ENCODE results near the gene SLC3A2. TPM values are rescaled to one million over a fixed set of nuclear protein-coding genes. Genes with fewer than 3 reads are reported as not detected.

Gene SLC3A2
- total and polyA plus RNA-seq, 4 experiments from 2014 or later, result 157 to 226 (median 210) TPM

DNA sequence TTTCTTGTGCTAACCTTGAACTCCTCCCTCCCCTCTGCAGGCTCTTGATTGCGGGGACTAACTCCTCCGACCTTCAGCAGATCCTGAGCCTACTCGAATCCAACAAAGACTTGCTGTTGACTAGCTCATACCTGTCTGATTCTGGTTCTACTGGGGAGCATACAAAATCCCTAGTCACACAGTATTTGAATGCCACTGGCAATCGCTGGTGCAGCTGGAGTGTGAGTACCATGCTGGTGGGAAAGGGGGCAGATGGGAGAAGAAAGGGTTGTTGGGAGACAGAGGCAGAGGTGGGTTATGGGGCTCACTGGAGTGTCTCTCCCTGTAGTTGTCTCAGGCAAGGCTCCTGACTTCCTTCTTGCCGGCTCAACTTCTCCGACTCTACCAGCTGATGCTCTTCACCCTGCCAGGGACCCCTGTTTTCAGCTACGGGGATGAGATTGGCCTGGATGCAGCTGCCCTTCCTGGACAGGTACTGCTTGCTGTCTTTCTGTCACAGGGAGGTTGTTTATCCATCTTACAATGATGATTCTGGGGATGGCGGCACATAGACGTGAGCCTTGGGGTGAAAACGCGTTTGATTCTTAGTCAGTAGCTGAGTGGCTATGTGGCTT lies 4.5 kb downstream of the SLC3A2 start:
- Histone ChIP-seq H3K36me3 (ENCODE audit: insufficient read depth, low read length) (peaks cover 68% of the 10 kb centered on the region), H3K4me3 (ENCODE audit: low read length in 2 of 2) (no peak overlapping the region), H3K9me3 (ENCODE audit: control insufficient read depth in 1 of 2, low read length in 2 of 2) (no peaks in the 10 kb centered on the region), H3K27ac (ENCODE audit: low read depth, low read length) (no peak overlapping the region), H3K4me1 (ENCODE audit: insufficient read depth, low read length) (peaks cover 43% of the 10 kb centered on the region), H3K27me3 (ENCODE audit: insufficient read depth, low read length) (no peaks in the 10 kb centered on the region)
- CTCF ChIA-PET (ENCODE audit: partially characterized antibody), result interaction anchor here (0.9 to 3.6 kb wide), 5 partner anchors 20 to 1116 kb away, joined by 3 to 17 read pairs (median 4); no protein-coding TSS in a partner anchor
- Mint-ChIP-seq H3K27ac (peak overlapping the region in 4 of 7 donors; percentile 30 to 77 (median 50)), H3K36me3 (peaks cover 70 to 88% of the 10 kb centered on the region in 2 donors), H3K4me1 (peaks cover 22 to 52% (median 37%) of the 10 kb centered on the region in 4 donors), H3K4me3 (peak overlapping the region in 1 of 8 donors; percentile 15), H3K9me3 (peaks cover 0 to 2% (median 0%) of the 10 kb centered on the region in 8 donors), H3K27me3 (no peaks in the 10 kb centered on the region)
- intact Hi-C loops (cut with micrococcal nuclease), result loop anchor here (10.0 kb wide), 1 partner anchor 490 kb away; no protein-coding TSS in a partner anchor
- POLR2A ChIA-PET (ENCODE audit: partially characterized antibody), result interaction anchor here (0.6 to 7.2 kb wide), 6 partner anchors 9 to 220 kb away, joined by 3 to 138 read pairs (median 4); partner anchors contain the start of genes C11orf98, CSKMT and WDR74
- no peak for DNase-seq

- ChIA-PET CTCF (ENCODE audit: partially characterized antibody) (no interaction called here), POLR2A (ENCODE audit: partially characterized antibody) (no interaction called here)
- peaks cover 8 to 20% (median 15%) of the 10 kb centered on the region in 4 donors for H3K4me1 Mint-ChIP-seq
- H3K4me1 ChIP-seq (ENCODE audit: insufficient read depth, low read length), result peaks cover 23% of the 10 kb centered on the region
- H3K36me3 Mint-ChIP-seq, result peaks cover 52 to 60% of the 10 kb centered on the region in 2 donors
- intact Hi-C loops (cut with micrococcal nuclease), result loop anchor here (10.0 kb wide), 1 partner anchor 494 kb away; no protein-coding TSS in a partner anchor
- H3K9me3 ChIP-seq (ENCODE audit: control insufficient read depth in 1 of 2, low read length in 2 of 2), result no peaks in the 10 kb centered on the region
- peaks cover 60% of the 10 kb centered on the region for H3K36me3 ChIP-seq (ENCODE audit: insufficient read depth, low read length)
- H3K27me3 ChIP-seq (ENCODE audit: insufficient read depth, low read length), result no peaks in the 10 kb centered on the region
- H3K9me3 Mint-ChIP-seq, result peaks cover 0 to 4% (median 0%) of the 10 kb centered on the region in 8 donors
- H3K4me3 Mint-ChIP-seq, result no peak overlapping the region
- no peak overlapping the region for H3K27ac ChIP-seq (ENCODE audit: low read depth, low read length)
- H3K27ac Mint-ChIP-seq, result peak overlapping the region in 1 of 7 donors; percentile 83
- H3K27me3 Mint-ChIP-seq, result no peaks in the 10 kb centered on the region
- H3K4me3 ChIP-seq (ENCODE audit: low read length in 2 of 2), result no peak overlapping the region
- DNase-seq, result no peak
Observed at GRCh38 chr11:62888406-62888805, 7.7 kb downstream of the SLC3A2 start.

- peaks cover 4 to 13% (median 11%) of the 10 kb centered on the region in 4 donors for H3K4me1 Mint-ChIP-seq
- H3K4me3 Mint-ChIP-seq, result no peak overlapping the region
- intact Hi-C loops (cut with micrococcal nuclease), result loop anchor here (10.0 kb wide), 1 partner anchor 494 kb away; no protein-coding TSS in a partner anchor
- peaks cover 53% of the 10 kb centered on the region for H3K36me3 ChIP-seq (ENCODE audit: insufficient read depth, low read length)
- CTCF ChIA-PET (ENCODE audit: partially characterized antibody), result interaction anchor here (1.1 kb wide), 1 partner anchor 8 kb away, joined by 3 read pairs; the partner anchor contains the start of gene SLC3A2
- no peak overlapping the region for H3K27ac ChIP-seq (ENCODE audit: low read depth, low read length)
- no peaks in the 10 kb centered on the region for H3K27me3 ChIP-seq (ENCODE audit: insufficient read depth, low read length)
- H3K27me3 Mint-ChIP-seq, result no peaks in the 10 kb centered on the region
- H3K4me1 ChIP-seq (ENCODE audit: insufficient read depth, low read length), result peaks cover 16% of the 10 kb centered on the region
- H3K9me3 ChIP-seq (ENCODE audit: control insufficient read depth in 1 of 2, low read length in 2 of 2), result no peaks in the 10 kb centered on the region
- no peak for DNase-seq
- H3K27ac Mint-ChIP-seq, result peak overlapping the region in 2 of 7 donors; percentile 23 to 83
- peaks cover 0 to 4% (median 0%) of the 10 kb centered on the region in 8 donors for H3K9me3 Mint-ChIP-seq
- POLR2A ChIA-PET (ENCODE audit: partially characterized antibody), result interaction anchor here (1.2 kb wide), 2 partner anchors 8 to 297 kb away, joined by 3 to 6 read pairs; partner anchors contain the start of genes SLC3A2 and TUT1
- no peak overlapping the region for H3K4me3 ChIP-seq (ENCODE audit: low read length in 2 of 2)
- peaks cover 45 to 53% of the 10 kb centered on the region in 2 donors for H3K36me3 Mint-ChIP-seq
Observed at GRCh38 chr11:62889126-62889483, 8.4 kb downstream of the SLC3A2 start.

- no peaks in the 10 kb centered on the region for H3K9me3 ChIP-seq (ENCODE audit: control insufficient read depth in 1 of 2, low read length in 2 of 2)
- H3K4me1 ChIP-seq (ENCODE audit: insufficient read depth, low read length), result peaks cover 11% of the 10 kb centered on the region
- no peak overlapping the region for H3K27ac ChIP-seq (ENCODE audit: low read depth, low read length)
- H3K27me3 ChIP-seq (ENCODE audit: insufficient read depth, low read length), result no peaks in the 10 kb centered on the region
- Mint-ChIP-seq H3K4me1 (peaks cover 2 to 11% (median 9%) of the 10 kb centered on the region in 4 donors), H3K27ac (peak overlapping the region in 4 of 7 donors; percentile 10 to 83 (median 45)), H3K36me3 (peaks cover 41 to 48% of the 10 kb centered on the region in 2 donors), H3K4me3 (no peak overlapping the region), H3K9me3 (peaks cover 0 to 4% (median 0%) of the 10 kb centered on the region in 8 donors), H3K27me3 (peaks cover 0 to 2% of the 10 kb centered on the region in 2 donors)
- DNase-seq, result no peak
- H3K4me3 ChIP-seq (ENCODE audit: low read length in 2 of 2), result no peak overlapping the region
- ChIA-PET CTCF (ENCODE audit: partially characterized antibody) (interaction anchor here (0.6 to 1.1 kb wide), 2 partner anchors 9 to 508 kb away, joined by 3 read pairs; partner anchors contain the start of gene SLC3A2), POLR2A (ENCODE audit: partially characterized antibody) (interaction anchor here (0.7 to 1.2 kb wide), 3 partner anchors 9 to 298 kb away, joined by 3 to 6 read pairs (median 3); partner anchors contain the start of genes SLC3A2 and TUT1)
- peaks cover 47% of the 10 kb centered on the region for H3K36me3 ChIP-seq (ENCODE audit: insufficient read depth, low read length)
- intact Hi-C loops (cut with micrococcal nuclease), result loop anchor here (10.0 kb wide), 1 partner anchor 495 kb away; no protein-coding TSS in a partner anchor
Observed at GRCh38 chr11:62889484-62890437, 9.1 kb downstream of the SLC3A2 start.

GRCh38 chr11:62892077-62892922 lies 11.6 kb downstream of the SLC3A2 start:
- Mint-ChIP-seq H3K4me3 (no peak overlapping the region), H3K9me3 (peaks cover 0 to 4% (median 0%) of the 10 kb centered on the region in 8 donors), H3K4me1 (peaks cover 0 to 5% (median 4%) of the 10 kb centered on the region in 4 donors), H3K27ac (peak overlapping the region in 2 of 7 donors; percentile 3 to 13), H3K36me3 (peaks cover 25 to 31% of the 10 kb centered on the region in 2 donors), H3K27me3 (peaks cover 2 to 4% of the 10 kb centered on the region in 2 donors)
- H3K4me1 ChIP-seq (ENCODE audit: insufficient read depth, low read length), result no peaks in the 10 kb centered on the region
- H3K4me3 ChIP-seq (ENCODE audit: low read length in 2 of 2), result no peak overlapping the region
- no peaks in the 10 kb centered on the region for H3K27me3 ChIP-seq (ENCODE audit: insufficient read depth, low read length)
- no peak overlapping the region for H3K27ac ChIP-seq (ENCODE audit: low read depth, low read length)
- no peak for DNase-seq
- no peaks in the 10 kb centered on the region for H3K9me3 ChIP-seq (ENCODE audit: control insufficient read depth in 1 of 2, low read length in 2 of 2)
- ChIA-PET CTCF (ENCODE audit: partially characterized antibody) (interaction anchor here (0.7 to 0.8 kb wide), 2 partner anchors 9 to 11 kb away, joined by 3 read pairs; no protein-coding TSS in a partner anchor), POLR2A (ENCODE audit: partially characterized antibody) (no interaction called here)
- intact Hi-C loops (cut with micrococcal nuclease), result no loop called here
- peaks cover 21% of the 10 kb centered on the region for H3K36me3 ChIP-seq (ENCODE audit: insufficient read depth, low read length)

- Mint-ChIP-seq H3K4me1 (peaks cover 0 to 5% (median 3%) of the 10 kb centered on the region in 4 donors), H3K36me3 (peaks cover 0 to 3% of the 10 kb centered on the region in 2 donors), H3K27me3 (peaks cover 8 to 9% of the 10 kb centered on the region in 2 donors), H3K9me3 (peaks cover 0 to 2% (median 0%) of the 10 kb centered on the region in 8 donors), H3K4me3 (no peak overlapping the region), H3K27ac (peak overlapping the region in 1 of 7 donors; percentile 14)
- no peaks in the 10 kb centered on the region for H3K27me3 ChIP-seq (ENCODE audit: insufficient read depth, low read length)
- H3K9me3 ChIP-seq (ENCODE audit: control insufficient read depth in 1 of 2, low read length in 2 of 2), result no peaks in the 10 kb centered on the region
- POLR2A ChIA-PET (ENCODE audit: partially characterized antibody), result no interaction called here
- H3K36me3 ChIP-seq (ENCODE audit: insufficient read depth, low read length), result no peaks in the 10 kb centered on the region
- no peak overlapping the region for H3K27ac ChIP-seq (ENCODE audit: low read depth, low read length)
- no peaks in the 10 kb centered on the region for H3K4me1 ChIP-seq (ENCODE audit: insufficient read depth, low read length)
- intact Hi-C loops (cut with micrococcal nuclease), result no loop called here
- H3K4me3 ChIP-seq (ENCODE audit: low read length in 2 of 2), result no peak overlapping the region
- no peak for DNase-seq
- CTCF ChIA-PET (ENCODE audit: partially characterized antibody), result interaction anchor here (2.1 kb wide), 1 partner anchor 10 kb away, joined by 15 read pairs; no protein-coding TSS in a partner anchor
Observed at GRCh38 chr11:62895501-62895900, 14.8 kb downstream of the SLC3A2 start.

Measured in CD4-positive, alpha-beta memory T cell (primary cell).